HEK293 (cell line): ENCODE results near the gene BLM.

ENCODE experiments used
- GFI1B ChIP-seq: fragments of 450-650 bp; formaldehyde crosslinking; IDR thresholded peaks from 2 replicates; pipeline ENCODE4 v1.5.1; 2016; ENCODE audit warnings: missing biosample characterization, missing genetic modification characterization
- KLF17 ChIP-seq: fragments of 450-650 bp; formaldehyde crosslinking; IDR thresholded peaks from 2 replicates; pipeline ENCODE4 v1.5.1; 2016; ENCODE audit warnings: missing biosample characterization, missing genetic modification characterization
- KLF9 ChIP-seq: fragments of 450-650 bp; formaldehyde crosslinking; IDR thresholded peaks from 2 replicates; pipeline ENCODE4 v1.5.1; 2016; ENCODE audit warnings: missing biosample characterization, missing genetic modification characterization, low read depth
- MEIS1 ChIP-seq: sonication (generic); formaldehyde crosslinking; IDR thresholded peaks from 2 replicates; pipeline ENCODE4 v1.8.1; 2022; ENCODE audit warnings: missing genetic modification reagents, mild to moderate bottlenecking, borderline replicate concordance
- YY1 ChIP-seq: fragments of 450-650 bp; formaldehyde crosslinking; IDR thresholded peaks from 2 replicates; pipeline ENCODE4 v1.5.1; 2018; ENCODE audit warnings: missing biosample characterization, missing genetic modification characterization
- ZIC2 ChIP-seq: fragments of 450-650 bp; formaldehyde crosslinking; IDR thresholded peaks from 2 replicates; pipeline ENCODE4 v1.5.1; 2016; ENCODE audit warnings: missing biosample characterization, missing genetic modification characterization
- ZNF169 ChIP-seq: fragments of 450-650 bp; formaldehyde crosslinking; IDR thresholded peaks from 2 replicates; pipeline ENCODE4 v1.5.1; 2016; ENCODE audit warnings: missing biosample characterization, missing genetic modification characterization
- ZNF175 ChIP-seq: fragments of 450-650 bp; formaldehyde crosslinking; IDR thresholded peaks from 2 replicates; pipeline ENCODE4 v1.5.1; 2016; ENCODE audit warnings: missing biosample characterization, missing genetic modification characterization
- ZNF221 ChIP-seq: fragments of 450-650 bp; formaldehyde crosslinking; IDR thresholded peaks from 2 replicates; pipeline ENCODE4 v1.5.1; 2017; ENCODE audit warnings: missing biosample characterization, missing genetic modification characterization, borderline replicate concordance
- ZNF391 ChIP-seq: fragments of 450-650 bp; formaldehyde crosslinking; IDR thresholded peaks from 2 replicates; pipeline ENCODE4 v1.5.1; 2016; ENCODE audit warnings: low read depth, missing biosample characterization, missing genetic modification characterization, borderline replicate concordance
- ZNF473 ChIP-seq: fragments of 450-650 bp; formaldehyde crosslinking; IDR thresholded peaks from 2 replicates; pipeline ENCODE4 v1.5.1; 2017; ENCODE audit warnings: missing biosample characterization, missing genetic modification characterization
- ZNF48 ChIP-seq: fragments of 450-650 bp; formaldehyde crosslinking; IDR thresholded peaks from 2 replicates; pipeline ENCODE4 v1.5.1; 2016; ENCODE audit warnings: missing biosample characterization, missing genetic modification characterization
- ZNF488 ChIP-seq: fragments of 450-650 bp; formaldehyde crosslinking; IDR thresholded peaks from 2 replicates; pipeline ENCODE4 v1.5.1; 2016; ENCODE audit warnings: missing biosample characterization, missing genetic modification characterization
- ZNF510 ChIP-seq: fragments of 450-650 bp; formaldehyde crosslinking; IDR thresholded peaks from 2 replicates; pipeline ENCODE4 v1.5.1; 2018; ENCODE audit warnings: mild to moderate bottlenecking, missing genetic modification characterization, missing biosample characterization; ENCODE audit not compliant: insufficient replicate concordance
- ZNF658 ChIP-seq: fragments of 450-650 bp; formaldehyde crosslinking; IDR thresholded peaks from 2 replicates; pipeline ENCODE4; 2016; ENCODE audit warnings: missing biosample characterization, missing genetic modification characterization
- ZNF76 ChIP-seq: fragments of 450-650 bp; formaldehyde crosslinking; IDR thresholded peaks from 2 replicates; pipeline ENCODE4; 2016; ENCODE audit warnings: low read depth, missing biosample characterization, missing genetic modification characterization, borderline replicate concordance
- ZNF785 ChIP-seq: fragments of 450-650 bp; formaldehyde crosslinking; IDR thresholded peaks from 2 replicates; pipeline ENCODE4 v1.5.1; 2016; ENCODE audit warnings: missing biosample characterization, missing genetic modification characterization
- TF ChIP-seq, protein P1 (sequence below): fragments of 450-650 bp; formaldehyde crosslinking; IDR thresholded peaks from 2 replicates; pipeline ENCODE4 v1.5.1; 2016; ENCODE audit warnings: missing biosample characterization, missing genetic modification characterization
- TF ChIP-seq, protein P2 (sequence below): fragments of 450-650 bp; formaldehyde crosslinking; IDR thresholded peaks from 2 replicates; pipeline ENCODE4 v1.5.1; 2016; ENCODE audit warnings: missing biosample characterization, missing genetic modification characterization
- TF ChIP-seq, protein P3 (sequence below): fragments of 450-650 bp; formaldehyde crosslinking; IDR thresholded peaks from 2 replicates; pipeline ENCODE4 v1.5.0; 2017; ENCODE audit warnings: missing biosample characterization, missing genetic modification characterization, borderline replicate concordance
- TF ChIP-seq, protein P4 (sequence below): fragments of 450-650 bp; formaldehyde crosslinking; IDR thresholded peaks from 2 replicates; pipeline ENCODE4 v1.5.1; 2016; ENCODE audit warnings: missing biosample characterization, missing genetic modification characterization, borderline replicate concordance
- TF ChIP-seq, protein P5 (sequence below): fragments of 450-650 bp; formaldehyde crosslinking; conservative IDR thresholded peaks from 2 replicates; pipeline ENCODE4 v1.5.1; 2016; ENCODE audit warnings: low read depth, missing biosample characterization, missing genetic modification characterization

Gene BLM

GRCh38 chr15:90716976-90717821, at the start of gene BLM (continued):
- 0 out of 2 replicates have a peak, but pooled peaks have one; percentile 41 for TF ChIP-seq ZNF221
- TF ChIP-seq ZIC2 (tag by site-specific recombination): no peak
- no peak for TF ChIP-seq GFI1B (tag by site-specific recombination)
- TF ChIP-seq ZNF785: no peak
- TF ChIP-seq KLF9 (tag by site-specific recombination): no peak
- peak; percentile 79; the same call in 1 of the 2 replicates for TF ChIP-seq ZNF391
- TF ChIP-seq, protein P1, sequence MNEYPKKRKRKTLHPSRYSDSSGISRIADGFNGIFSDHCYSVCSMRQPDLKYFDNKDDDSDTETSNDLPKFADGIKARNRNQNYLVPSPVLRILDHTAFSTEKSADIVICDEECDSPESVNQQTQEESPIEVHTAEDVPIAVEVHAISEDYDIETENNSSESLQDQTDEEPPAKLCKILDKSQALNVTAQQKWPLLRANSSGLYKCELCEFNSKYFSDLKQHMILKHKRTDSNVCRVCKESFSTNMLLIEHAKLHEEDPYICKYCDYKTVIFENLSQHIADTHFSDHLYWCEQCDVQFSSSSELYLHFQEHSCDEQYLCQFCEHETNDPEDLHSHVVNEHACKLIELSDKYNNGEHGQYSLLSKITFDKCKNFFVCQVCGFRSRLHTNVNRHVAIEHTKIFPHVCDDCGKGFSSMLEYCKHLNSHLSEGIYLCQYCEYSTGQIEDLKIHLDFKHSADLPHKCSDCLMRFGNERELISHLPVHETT (tag by site-specific recombination): peak; percentile 57; the same call in 1 of the 2 replicates
- TF ChIP-seq, protein P2, sequence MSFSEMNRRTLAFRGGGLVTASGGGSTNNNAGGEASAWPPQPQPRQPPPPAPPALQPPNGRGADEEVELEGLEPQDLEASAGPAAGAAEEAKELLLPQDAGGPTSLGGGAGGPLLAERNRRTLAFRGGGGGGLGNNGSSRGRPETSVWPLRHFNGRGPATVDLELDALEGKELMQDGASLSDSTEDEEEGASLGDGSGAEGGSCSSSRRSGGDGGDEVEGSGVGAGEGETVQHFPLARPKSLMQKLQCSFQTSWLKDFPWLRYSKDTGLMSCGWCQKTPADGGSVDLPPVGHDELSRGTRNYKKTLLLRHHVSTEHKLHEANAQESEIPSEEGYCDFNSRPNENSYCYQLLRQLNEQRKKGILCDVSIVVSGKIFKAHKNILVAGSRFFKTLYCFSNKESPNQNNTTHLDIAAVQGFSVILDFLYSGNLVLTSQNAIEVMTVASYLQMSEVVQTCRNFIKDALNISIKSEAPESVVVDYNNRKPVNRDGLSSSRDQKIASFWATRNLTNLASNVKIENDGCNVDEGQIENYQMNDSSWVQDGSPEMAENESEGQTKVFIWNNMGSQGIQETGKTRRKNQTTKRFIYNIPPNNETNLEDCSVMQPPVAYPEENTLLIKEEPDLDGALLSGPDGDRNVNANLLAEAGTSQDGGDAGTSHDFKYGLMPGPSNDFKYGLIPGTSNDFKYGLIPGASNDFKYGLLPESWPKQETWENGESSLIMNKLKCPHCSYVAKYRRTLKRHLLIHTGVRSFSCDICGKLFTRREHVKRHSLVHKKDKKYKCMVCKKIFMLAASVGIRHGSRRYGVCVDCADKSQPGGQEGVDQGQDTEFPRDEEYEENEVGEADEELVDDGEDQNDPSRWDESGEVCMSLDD (tag by site-specific recombination): 0 out of 2 replicates have a peak, but pooled peaks have one; percentile 24
- TF ChIP-seq KLF17 (tag by site-specific recombination): peak; percentile 64; the same call in 1 of the 2 replicates
- TF ChIP-seq, protein P3, sequence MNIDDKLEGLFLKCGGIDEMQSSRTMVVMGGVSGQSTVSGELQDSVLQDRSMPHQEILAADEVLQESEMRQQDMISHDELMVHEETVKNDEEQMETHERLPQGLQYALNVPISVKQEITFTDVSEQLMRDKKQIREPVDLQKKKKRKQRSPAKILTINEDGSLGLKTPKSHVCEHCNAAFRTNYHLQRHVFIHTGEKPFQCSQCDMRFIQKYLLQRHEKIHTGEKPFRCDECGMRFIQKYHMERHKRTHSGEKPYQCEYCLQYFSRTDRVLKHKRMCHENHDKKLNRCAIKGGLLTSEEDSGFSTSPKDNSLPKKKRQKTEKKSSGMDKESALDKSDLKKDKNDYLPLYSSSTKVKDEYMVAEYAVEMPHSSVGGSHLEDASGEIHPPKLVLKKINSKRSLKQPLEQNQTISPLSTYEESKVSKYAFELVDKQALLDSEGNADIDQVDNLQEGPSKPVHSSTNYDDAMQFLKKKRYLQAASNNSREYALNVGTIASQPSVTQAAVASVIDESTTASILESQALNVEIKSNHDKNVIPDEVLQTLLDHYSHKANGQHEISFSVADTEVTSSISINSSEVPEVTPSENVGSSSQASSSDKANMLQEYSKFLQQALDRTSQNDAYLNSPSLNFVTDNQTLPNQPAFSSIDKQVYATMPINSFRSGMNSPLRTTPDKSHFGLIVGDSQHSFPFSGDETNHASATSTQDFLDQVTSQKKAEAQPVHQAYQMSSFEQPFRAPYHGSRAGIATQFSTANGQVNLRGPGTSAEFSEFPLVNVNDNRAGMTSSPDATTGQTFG: no peak
- TF ChIP-seq ZNF488 (tag by site-specific recombination): no peak
- no peak for TF ChIP-seq ZNF658 (tag by site-specific recombination)
- TF ChIP-seq ZNF510 (tag by site-specific recombination): no peak
- TF ChIP-seq, protein P4, sequence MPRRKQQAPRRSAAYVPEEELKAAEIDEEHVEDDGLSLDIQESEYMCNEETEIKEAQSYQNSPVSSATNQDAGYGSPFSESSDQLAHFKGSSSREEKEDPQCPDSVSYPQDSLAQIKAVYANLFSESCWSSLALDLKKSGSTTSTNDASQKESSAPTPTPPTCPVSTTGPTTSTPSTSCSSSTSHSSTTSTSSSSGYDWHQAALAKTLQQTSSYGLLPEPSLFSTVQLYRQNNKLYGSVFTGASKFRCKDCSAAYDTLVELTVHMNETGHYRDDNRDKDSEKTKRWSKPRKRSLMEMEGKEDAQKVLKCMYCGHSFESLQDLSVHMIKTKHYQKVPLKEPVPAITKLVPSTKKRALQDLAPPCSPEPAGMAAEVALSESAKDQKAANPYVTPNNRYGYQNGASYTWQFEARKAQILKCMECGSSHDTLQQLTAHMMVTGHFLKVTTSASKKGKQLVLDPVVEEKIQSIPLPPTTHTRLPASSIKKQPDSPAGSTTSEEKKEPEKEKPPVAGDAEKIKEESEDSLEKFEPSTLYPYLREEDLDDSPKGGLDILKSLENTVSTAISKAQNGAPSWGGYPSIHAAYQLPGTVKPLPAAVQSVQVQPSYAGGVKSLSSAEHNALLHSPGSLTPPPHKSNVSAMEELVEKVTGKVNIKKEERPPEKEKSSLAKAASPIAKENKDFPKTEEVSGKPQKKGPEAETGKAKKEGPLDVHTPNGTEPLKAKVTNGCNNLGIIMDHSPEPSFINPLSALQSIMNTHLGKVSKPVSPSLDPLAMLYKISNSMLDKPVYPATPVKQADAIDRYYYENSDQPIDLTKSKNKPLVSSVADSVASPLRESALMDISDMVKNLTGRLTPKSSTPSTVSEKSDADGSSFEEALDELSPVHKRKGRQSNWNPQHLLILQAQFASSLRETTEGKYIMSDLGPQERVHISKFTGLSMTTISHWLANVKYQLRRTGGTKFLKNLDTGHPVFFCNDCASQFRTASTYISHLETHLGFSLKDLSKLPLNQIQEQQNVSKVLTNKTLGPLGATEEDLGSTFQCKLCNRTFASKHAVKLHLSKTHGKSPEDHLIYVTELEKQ: no peak
- TF ChIP-seq ZNF76 (tag by site-specific recombination): no peak
- no peak for TF ChIP-seq ZNF175 (tag by site-specific recombination)
- TF ChIP-seq ZNF48 (tag by site-specific recombination): no peak
- TF ChIP-seq, protein P5, sequence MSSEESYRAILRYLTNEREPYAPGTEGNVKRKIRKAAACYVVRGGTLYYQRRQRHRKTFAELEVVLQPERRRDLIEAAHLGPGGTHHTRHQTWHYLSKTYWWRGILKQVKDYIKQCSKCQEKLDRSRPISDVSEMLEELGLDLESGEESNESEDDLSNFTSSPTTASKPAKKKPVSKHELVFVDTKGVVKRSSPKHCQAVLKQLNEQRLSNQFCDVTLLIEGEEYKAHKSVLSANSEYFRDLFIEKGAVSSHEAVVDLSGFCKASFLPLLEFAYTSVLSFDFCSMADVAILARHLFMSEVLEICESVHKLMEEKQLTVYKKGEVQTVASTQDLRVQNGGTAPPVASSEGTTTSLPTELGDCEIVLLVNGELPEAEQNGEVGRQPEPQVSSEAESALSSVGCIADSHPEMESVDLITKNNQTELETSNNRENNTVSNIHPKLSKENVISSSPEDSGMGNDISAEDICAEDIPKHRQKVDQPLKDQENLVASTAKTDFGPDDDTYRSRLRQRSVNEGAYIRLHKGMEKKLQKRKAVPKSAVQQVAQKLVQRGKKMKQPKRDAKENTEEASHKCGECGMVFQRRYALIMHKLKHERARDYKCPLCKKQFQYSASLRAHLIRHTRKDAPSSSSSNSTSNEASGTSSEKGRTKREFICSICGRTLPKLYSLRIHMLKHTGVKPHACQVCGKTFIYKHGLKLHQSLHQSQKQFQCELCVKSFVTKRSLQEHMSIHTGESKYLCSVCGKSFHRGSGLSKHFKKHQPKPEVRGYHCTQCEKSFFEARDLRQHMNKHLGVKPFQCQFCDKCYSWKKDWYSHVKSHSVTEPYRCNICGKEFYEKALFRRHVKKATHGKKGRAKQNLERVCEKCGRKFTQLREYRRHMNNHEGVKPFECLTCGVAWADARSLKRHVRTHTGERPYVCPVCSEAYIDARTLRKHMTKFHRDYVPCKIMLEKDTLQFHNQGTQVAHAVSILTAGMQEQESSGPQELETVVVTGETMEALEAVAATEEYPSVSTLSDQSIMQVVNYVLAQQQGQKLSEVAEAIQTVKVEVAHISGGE (tag by site-specific recombination): peak; percentile 56
- TF ChIP-seq ZNF169 (tag by site-specific recombination): no peak
- no peak for TF ChIP-seq YY1 (tag by site-specific recombination)
- TF ChIP-seq MEIS1 (CRISPR knock-in tag): no peak
- no peak for TF ChIP-seq ZNF473 (tag by site-specific recombination)
